Stimulated activated CD4-positive, alpha-beta T cell treated with anti-CD3 and anti-CD28 coated beads, TNF-alpha, amount 100 ng/mL, for 4 hours (primary cell): Measurements from ENCODE around the gene USP9Y.

Experiments used
- DNase-seq, 3 experiments: peaks; one replicate each; pipeline ENCODE4 v3.0.0-alpha.2; 2020; ENCODE audit warnings: low read depth in 3 of 3

USP9Y gene

GRCh38 chrY:12756021-12756420 lies 55.0 kb downstream of the USP9Y start:
- no peak for DNase-seq

- no peak for DNase-seq
Measured at GRCh38 chrY:12765976-12766375, 64.9 kb downstream of the USP9Y start.

- no peak for DNase-seq
Measured at GRCh38 chrY:12784521-12784920, 83.5 kb downstream of the USP9Y start.

GRCh38 chrY:12793999-12794398 lies 93.0 kb downstream of the USP9Y start:
- no peak for DNase-seq

- no peak for DNase-seq
Measured at GRCh38 chrY:12808046-12808445, 107.0 kb downstream of the USP9Y start.

GRCh38 chrY:12809034-12809433 lies 108.0 kb downstream of the USP9Y start:
- no peak for DNase-seq

- DNase-seq = no peak
Measured at GRCh38 chrY:12823408-12823807, 122.4 kb downstream of the USP9Y start.

GRCh38 chrY:12826791-12827190 lies 125.8 kb downstream of the USP9Y start:
- no peak for DNase-seq

- DNase-seq = no peak
Measured at GRCh38 chrY:12833284-12833683, 132.3 kb downstream of the USP9Y start.

- no peak for DNase-seq
Measured at GRCh38 chrY:12837550-12837949, 136.5 kb downstream of the USP9Y start.

- no peak for DNase-seq
Measured at GRCh38 chrY:12841368-12841767, 140.3 kb downstream of the USP9Y start.

- no peak for DNase-seq
Measured at GRCh38 chrY:12846793-12847192, 145.8 kb downstream of the USP9Y start.

- DNase-seq = no peak
Measured at GRCh38 chrY:12855791-12856275, 154.8 kb downstream of the USP9Y start.

GRCh38 chrY:12867960-12868359 lies 166.9 kb downstream of the USP9Y start:
- DNase-seq = no peak

GRCh38 chrY:12896973-12897372 lies 195.9 kb downstream of the USP9Y start:
- DNase-seq = no peak

GRCh38 chrY:12898604-12899003 lies 197.6 kb downstream of the USP9Y start:
- no peak for DNase-seq

GRCh38 chrY:12904618-12905516 lies 203.8 kb downstream of the USP9Y start, which contains the start of gene DDX3Y:
Gene DDX3Y (plus strand): TSS chrY:12904868. CDS start chrY:12904937, 69 bp downstream.
- DNase-seq = peak; percentile 44 to 72 (median 70)

- peak; percentile 27 to 51 (median 49) for DNase-seq
Measured at GRCh38 chrY:12905517-12905872, 204.5 kb downstream of the USP9Y start.

- no peak for DNase-seq
Measured at GRCh38 chrY:12905895-12906294, 204.9 kb downstream of the USP9Y start.
